Calu3 (cell line): ENCODE measurements around the gene SLC25A25. TPM values are rescaled to one million over a fixed set of nuclear protein-coding genes. Genes with fewer than 3 reads are reported as not detected.

Source experiments
- BruUV-seq: library from RNA; stranded (reverse); fragments of 400-500 nt; replicated peaks from 2 replicates; lab custom pipeline; 2021; lab: Mats Ljungman, UMichigan
- CTCF ChIA-PET: fragments of 300-600 bp; sonication (Branson Sonifier 250); formaldehyde crosslinking; loops from one replicate; lab custom pipeline; 2022; ENCODE audit warnings: antibody characterized with exemption; lab: Charles Lee
- DNase-seq: peaks from one replicate; pipeline ENCODE4 v3.0.0; 2022
- H3K27ac Mint-ChIP-seq: one replicate; pipeline ENCODE4 v1.8.0; 2022; ENCODE audit warnings: mixed read lengths; ENCODE audit not compliant: unreplicated experiment
- H3K27me3 Mint-ChIP-seq: one replicate; pipeline ENCODE4 v1.8.0; 2022; ENCODE audit warnings: mixed read lengths; ENCODE audit not compliant: unreplicated experiment
- H3K36me3 Mint-ChIP-seq: one replicate; pipeline ENCODE4 v1.8.0; 2022; ENCODE audit warnings: mild to moderate bottlenecking, moderate library complexity, mixed read lengths; ENCODE audit not compliant: insufficient read depth, unreplicated experiment
- H3K4me1 Mint-ChIP-seq: one replicate; pipeline ENCODE4 v1.8.0; 2022; ENCODE audit warnings: mild to moderate bottlenecking, low read depth, mixed read lengths; ENCODE audit not compliant: unreplicated experiment
- H3K4me3 Mint-ChIP-seq: one replicate; pipeline ENCODE4 v1.8.0; 2022; ENCODE audit warnings: mild to moderate bottlenecking, low read depth, moderate library complexity, mixed read lengths; ENCODE audit not compliant: unreplicated experiment
- H3K9me3 Mint-ChIP-seq: one replicate; pipeline ENCODE4 v1.8.0; 2022; ENCODE audit warnings: low read depth, mixed read lengths; ENCODE audit not compliant: unreplicated experiment
- CTCF ChIP-seq: fragments of 200-600 bp; IDR thresholded peaks from one replicate; pipeline ENCODE4 v1.8.0; 2022; ENCODE audit warnings: antibody characterized with exemption; ENCODE audit not compliant: unreplicated experiment
- intact Hi-C: fragments of 100-400 bp; cut with micrococcal nuclease; formaldehyde crosslinking; loops from one replicate; pipeline ENCODE4 v1.10.0; 2022; ENCODE audit not compliant: unreplicated experiment
- total RNA-seq: library from RNA; stranded (reverse); gene quantifications from 2 replicates; pipeline ENCODE4 v1.2.3, GENCODE V29; 2022

SLC25A25 gene
- total RNA-seq, 1 experiment from 2014 or later, result 19.5 TPM

DNA sequence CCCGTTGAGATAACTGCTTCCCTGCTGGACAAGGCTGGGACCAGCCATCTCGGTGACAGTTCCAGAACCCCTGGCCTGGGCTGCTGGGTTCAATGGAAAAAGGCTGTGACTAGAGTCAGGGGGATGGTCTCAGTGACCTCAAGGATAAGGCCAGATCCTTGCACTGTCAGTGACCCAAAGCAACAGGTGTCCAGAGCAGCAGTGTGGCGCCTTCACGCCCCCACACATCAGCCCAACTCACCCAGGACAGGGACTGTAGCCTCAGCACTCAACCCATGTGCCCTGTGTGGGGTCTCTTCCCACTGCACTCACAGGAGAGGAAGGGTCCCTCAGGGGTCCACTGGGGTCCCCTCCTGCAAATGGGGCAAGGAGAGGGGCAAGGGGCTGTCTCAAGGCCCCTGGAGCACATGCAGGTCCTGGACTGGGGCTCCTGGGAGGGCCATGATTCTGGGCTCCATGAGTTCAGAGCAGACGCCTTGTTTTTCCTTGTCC is 80.5 kb downstream of the SLC25A25 start:
- no peak for TF ChIP-seq CTCF
- intact Hi-C loops, result no loop called here
- peak overlapping the region; percentile 89 for H3K4me3 Mint-ChIP-seq
- peaks cover 39% of the 10 kb centered on the region for H3K4me1 Mint-ChIP-seq
- CTCF ChIA-PET, result interaction anchor here (0.5 to 2.6 kb wide), 4 partner anchors 12 to 140 kb away, joined by 4 to 8 read pairs (median 6); no protein-coding TSS in a partner anchor
- peak overlapping the region; percentile 100 for H3K27ac Mint-ChIP-seq
- peaks cover 67% of the 10 kb centered on the region for H3K36me3 Mint-ChIP-seq
- BruUV-seq, result no TSS peak
- H3K9me3 Mint-ChIP-seq, result no peaks in the 10 kb centered on the region
- H3K27me3 Mint-ChIP-seq, result peaks cover 11% of the 10 kb centered on the region
- no peak for DNase-seq

GRCh38 chr9:128149001-128149701 is 81.1 kb downstream of the SLC25A25 start, which contains the start of gene LCN2:
LCN2 (plus strand) TSS chr9:128149453; CDS start chr9:128149526, 73 bp downstream.
- intact Hi-C loops, result no loop called here
- peaks cover 69% of the 10 kb centered on the region for H3K36me3 Mint-ChIP-seq
- no peak for TF ChIP-seq CTCF
- peak within 1 kb of the TSS; percentile 100 for H3K27ac Mint-ChIP-seq
- H3K9me3 Mint-ChIP-seq, result no peaks in the 10 kb centered on the region
- H3K27me3 Mint-ChIP-seq, result peaks cover 11% of the 10 kb centered on the region
- CTCF ChIA-PET, result interaction anchor here (0.5 to 2.6 kb wide), 4 partner anchors 13 to 141 kb away, joined by 4 to 8 read pairs (median 6); no protein-coding TSS in a partner anchor
- H3K4me1 Mint-ChIP-seq, result peaks cover 34% of the 10 kb centered on the region
- peak; percentile 90 for DNase-seq
- H3K4me3 Mint-ChIP-seq, result peak within 1 kb of the TSS; percentile 89
- BruUV-seq, result no TSS peak

GRCh38 chr9:128149951-128150593 is 82.0 kb downstream of the SLC25A25 start:
- Mint-ChIP-seq H3K9me3 (no peaks in the 10 kb centered on the region), H3K36me3 (peaks cover 78% of the 10 kb centered on the region), H3K27me3 (peaks cover 11% of the 10 kb centered on the region), H3K4me3 (peak overlapping the region; percentile 89), H3K4me1 (peaks cover 34% of the 10 kb centered on the region), H3K27ac (peak overlapping the region; percentile 100)
- intact Hi-C loops, result no loop called here
- DNase-seq, result no peak
- TSS peak; percentile 95 for BruUV-seq
- TF ChIP-seq CTCF, result no peak
- CTCF ChIA-PET, result interaction anchor here (2.6 kb wide), 1 partner anchor 25 kb away, joined by 6 read pairs; no protein-coding TSS in a partner anchor

DNA sequence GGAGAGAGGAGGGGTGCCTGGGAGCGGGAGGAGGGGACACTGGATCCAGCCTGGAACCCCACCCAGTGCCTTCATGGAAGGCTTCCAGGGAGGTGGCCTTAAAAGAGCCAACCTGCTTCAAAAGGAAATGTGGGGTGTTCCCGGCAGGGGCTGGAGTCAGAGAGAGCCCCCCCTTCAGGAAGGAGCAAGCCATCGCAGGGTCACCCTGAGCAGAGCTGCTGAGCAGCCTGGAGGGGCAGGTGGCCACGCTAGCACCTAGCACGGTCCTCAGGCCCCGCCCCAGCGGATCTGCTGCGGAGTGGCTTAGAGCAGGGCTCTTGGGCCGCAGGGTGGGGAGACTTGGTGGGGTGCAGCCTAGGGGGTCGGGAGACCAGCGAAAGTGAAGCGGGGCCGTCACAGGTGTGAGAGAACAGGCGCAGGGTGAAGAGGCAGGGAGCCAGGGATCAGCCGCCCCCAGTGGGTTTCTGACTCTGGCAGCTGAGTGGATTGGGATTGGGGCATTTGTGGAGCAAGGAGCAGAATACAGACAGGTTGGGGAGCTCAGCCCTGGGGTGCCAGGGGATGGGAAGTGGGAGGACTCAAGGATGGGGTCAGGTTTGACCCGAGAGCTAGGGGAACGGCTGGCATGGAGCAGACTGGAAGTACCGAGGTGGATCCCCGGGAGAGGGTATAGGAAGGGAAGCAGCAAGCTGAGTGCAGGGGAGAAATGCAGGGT is 82.7 kb downstream of the SLC25A25 start:
- H3K27ac Mint-ChIP-seq, result peak overlapping the region; percentile 100
- no TSS peak for BruUV-seq
- peak; percentile 35 for TF ChIP-seq CTCF

More for the DNA sequence above, 82.7 kb downstream of the SLC25A25 start:
- Mint-ChIP-seq H3K36me3 (peaks cover 80% of the 10 kb centered on the region), H3K4me1 (peaks cover 34% of the 10 kb centered on the region), H3K4me3 (peak overlapping the region; percentile 89), H3K9me3 (no peaks in the 10 kb centered on the region), H3K27me3 (peaks cover 11% of the 10 kb centered on the region)
- peak; percentile 73 for DNase-seq
- intact Hi-C loops, result no loop called here
- CTCF ChIA-PET, result interaction anchor here (2.6 kb wide), 1 partner anchor 26 kb away, joined by 6 read pairs; no protein-coding TSS in a partner anchor
